ENCODE results near the gene CCT5.
"Not testable (repeated sequence)": the region's sequence is repeated elsewhere in the genome, so short reads cannot be mapped to it uniquely, and the experiment has no call there.

CCT5 gene

GRCh38 chr5:10277773-10278630 is 27.9 kb downstream of the CCT5 start:
- DNase-seq (ENCODE audit: low read depth in 2 of 2) = no peak

GRCh38 chr5:10278658-10279279 is 28.7 kb downstream of the CCT5 start:
- DNase-seq (ENCODE audit: low read depth in 2 of 2) = no peak

GRCh38 chr5:10279328-10279727 is 29.2 kb downstream of the CCT5 start:
- DNase-seq (ENCODE audit: low read depth in 2 of 2) = no peak

- no peak for DNase-seq (ENCODE audit: low read depth in 2 of 2)
These were observed 30.0 kb downstream of the CCT5 start for GRCh38 chr5:10279925-10280720.

GRCh38 chr5:10283927-10284635 is 34.0 kb downstream of the CCT5 start:
- DNase-seq (ENCODE audit: low read depth in 2 of 2) = peak; percentile 71 to 76

- DNase-seq (ENCODE audit: low read depth in 2 of 2) = not testable (repeated sequence)
These were observed 35.3 kb downstream of the CCT5 start for GRCh38 chr5:10285362-10285761.

- DNase-seq (ENCODE audit: low read depth in 2 of 2) = no peak
These were observed 36.2 kb downstream of the CCT5 start for GRCh38 chr5:10286162-10286861.

GRCh38 chr5:10286862-10287227 is 36.8 kb downstream of the CCT5 start:
- no peak for DNase-seq (ENCODE audit: low read depth in 2 of 2)

GRCh38 chr5:10288592-10289219 is 38.6 kb downstream of the CCT5 start:
- peak in 1 of 2 donors; percentile 16 for DNase-seq (ENCODE audit: low read depth in 2 of 2)

- no peak for DNase-seq (ENCODE audit: low read depth in 2 of 2)
These were observed 39.3 kb downstream of the CCT5 start for GRCh38 chr5:10289353-10289752.

- DNase-seq (ENCODE audit: low read depth in 2 of 2) = no peak
These were observed 39.9 kb downstream of the CCT5 start for GRCh38 chr5:10289991-10290390.

- no peak for DNase-seq (ENCODE audit: low read depth in 2 of 2)
These were observed 40.4 kb downstream of the CCT5 start for GRCh38 chr5:10290438-10290837.

- no peak for DNase-seq (ENCODE audit: low read depth in 2 of 2)
These were observed 41.7 kb downstream of the CCT5 start for GRCh38 chr5:10291692-10292339.

GRCh38 chr5:10293907-10294662 is 44.0 kb downstream of the CCT5 start:
- DNase-seq (ENCODE audit: low read depth in 2 of 2) = no peak

GRCh38 chr5:10295619-10296326 is 45.7 kb downstream of the CCT5 start:
- DNase-seq (ENCODE audit: low read depth in 2 of 2) = no peak

- no peak for DNase-seq (ENCODE audit: low read depth in 2 of 2)
These were observed 47.6 kb downstream of the CCT5 start for GRCh38 chr5:10297646-10298204.

- DNase-seq (ENCODE audit: low read depth in 2 of 2) = no peak
These were observed 50.2 kb downstream of the CCT5 start for GRCh38 chr5:10300246-10300645.

GRCh38 chr5:10301266-10301665 is 51.2 kb downstream of the CCT5 start:
- DNase-seq (ENCODE audit: low read depth in 2 of 2) = no peak

Measured in activated CD4-positive, alpha-beta T cell treated with anti-CD3 and anti-CD28 coated beads for 24 hours (primary cell).